Spleen (tissue), 7 donors: ENCODE data around the gene DNAAF1.
"Not testable (repeated sequence)": the region's sequence is repeated elsewhere in the genome, so short reads cannot be mapped to it uniquely, and the experiment has no call there.

Experiments
- POLR2A ChIP-seq, 3 donors: fragments of 450-650 bp; IDR thresholded peaks; one replicate each; pipeline ENCODE4 v1.5.1; 2017; ENCODE audit warnings: antibody characterized with exemption in 3 of 3, mild to moderate bottlenecking in 1 of 3
- TF ChIP-seq, protein P1 (sequence below), 11 experiments: fragments of 200-600 bp in 7 of 11; fragments of 450-650 bp in 4 of 11; sonication (generic) in 4 of 11; IDR thresholded peaks in 8 of 11; conservative IDR thresholded peaks in 3 of 11; 1 replicate in 7 of 11; 2 replicates in 4 of 11; pipeline versions ENCODE4 v1.4.0 to v1.8.0; 2016 to 2021; ENCODE audit warnings: antibody characterized with exemption in 11 of 11, inconsistent platforms in 4 of 11, mild to moderate bottlenecking in 1 of 11
- donor health status: DM: no; HTN: no; CAD: no; lungs with moderate emphysema.
- donor health status: DM: no; HTN: no; CAD: no.
- donor health status: DM: no; HTN: no; CAD: no.

DNA sequence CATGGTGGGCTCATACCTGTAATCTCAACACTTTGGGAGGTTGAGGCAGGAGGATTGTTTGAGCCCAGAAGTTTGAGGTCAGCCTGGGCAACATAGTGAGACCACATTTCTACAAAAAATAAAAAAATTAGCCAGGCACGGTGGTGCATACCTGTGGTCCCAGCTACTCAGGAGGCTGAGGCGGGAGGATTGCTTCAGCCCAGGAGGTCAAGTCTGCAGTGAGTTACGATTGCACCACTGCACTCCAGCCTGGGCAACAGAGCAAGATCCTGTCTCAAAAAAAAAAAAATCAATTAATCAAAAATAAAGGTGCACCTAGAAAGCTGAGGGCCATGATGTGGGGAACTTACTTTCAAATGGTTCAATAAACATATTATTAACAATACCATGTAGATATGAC, 71.0 kb downstream of the DNAAF1 start:
- TF ChIP-seq, protein P1, sequence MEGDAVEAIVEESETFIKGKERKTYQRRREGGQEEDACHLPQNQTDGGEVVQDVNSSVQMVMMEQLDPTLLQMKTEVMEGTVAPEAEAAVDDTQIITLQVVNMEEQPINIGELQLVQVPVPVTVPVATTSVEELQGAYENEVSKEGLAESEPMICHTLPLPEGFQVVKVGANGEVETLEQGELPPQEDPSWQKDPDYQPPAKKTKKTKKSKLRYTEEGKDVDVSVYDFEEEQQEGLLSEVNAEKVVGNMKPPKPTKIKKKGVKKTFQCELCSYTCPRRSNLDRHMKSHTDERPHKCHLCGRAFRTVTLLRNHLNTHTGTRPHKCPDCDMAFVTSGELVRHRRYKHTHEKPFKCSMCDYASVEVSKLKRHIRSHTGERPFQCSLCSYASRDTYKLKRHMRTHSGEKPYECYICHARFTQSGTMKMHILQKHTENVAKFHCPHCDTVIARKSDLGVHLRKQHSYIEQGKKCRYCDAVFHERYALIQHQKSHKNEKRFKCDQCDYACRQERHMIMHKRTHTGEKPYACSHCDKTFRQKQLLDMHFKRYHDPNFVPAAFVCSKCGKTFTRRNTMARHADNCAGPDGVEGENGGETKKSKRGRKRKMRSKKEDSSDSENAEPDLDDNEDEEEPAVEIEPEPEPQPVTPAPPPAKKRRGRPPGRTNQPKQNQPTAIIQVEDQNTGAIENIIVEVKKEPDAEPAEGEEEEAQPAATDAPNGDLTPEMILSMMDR (IDR thresholded peaks at IDR 0.05 in 8 of 11, conservative IDR thresholded peaks at IDR 0.05 in 3 of 11): not testable (repeated sequence)
- not testable (repeated sequence) for TF ChIP-seq POLR2A (IDR thresholded peaks at IDR 0.05)
